K562 (cell line): ENCODE data around the gene FSTL4. TPM values are rescaled to one million over a fixed set of nuclear protein-coding genes. Genes with fewer than 3 reads are reported as not detected.

Experiments
- ETV1 ChIP-seq: fragments of 450-650 bp; conservative IDR thresholded peaks from 2 replicates; pipeline ENCODE4 v1.6.1; 2016; ENCODE audit warnings: missing genetic modification characterization, control low read depth, low read depth, missing compliant biosample characterization
- MYNN ChIP-seq, 2 experiments: sonication (generic); formaldehyde crosslinking in 1 of 2; IDR thresholded peaks; 2 replicates each; pipeline versions ENCODE4 v1.5.0 to v1.6.1; 2016 to 2020; ENCODE audit warnings: antibody characterized with exemption in 1 of 2, missing genetic modification reagents in 1 of 2
- ZNF282 ChIP-seq: sonication (generic); formaldehyde crosslinking; IDR thresholded peaks from 2 replicates; pipeline ENCODE4 v1.8.1; 2023; ENCODE audit warnings: missing genetic modification reagents
- polyA plus RNA-seq, 8 experiments: library from polyadenylated mRNA; depleted of rRNA in 4 of 8; stranded (reverse) in 5 of 8; unstranded in 3 of 8; fragments of >200 nt; fragmentation: Nextera tagmentation in 2 of 8; fragmentation: Illumina TruSeq in 1 of 8; extraction: Ambion mirVana in 2 of 8; extraction: Trizol in 1 of 8; gene quantifications; 2 replicates each; pipeline versions ENCODE4 v1.2.1 to v1.2.3, GENCODE V29; 2011 to 2014; ENCODE audit warnings: inconsistent platforms in 1 of 8, missing spikeins in 1 of 8
- total RNA-seq, 7 experiments: library from RNA; depleted of rRNA in 6 of 7; stranded (reverse); fragments of >200 nt in 6 of 7; fragmentation: Illumina TruSeq in 2 of 7; extraction: Trizol in 2 of 7; gene quantifications; 2 replicates each; pipeline versions ENCODE4 v1.2.1 to v1.2.3, GENCODE V29; 2011 to 2021; ENCODE audit warnings: low replicate concordance in 1 of 7
- TF ChIP-seq, protein P1 (sequence below), 3 experiments: fragments of 200-800 bp in 1 of 3; fragments of 250-450 bp in 1 of 3; fragments of 450-650 bp in 1 of 3; sonication (Bioruptor Pico) in 1 of 3; sonication (Bioruptor generic) in 1 of 3; formaldehyde crosslinking in 1 of 3; IDR thresholded peaks; 2 replicates each; pipeline versions ENCODE4 v1.6.1 to v1.8.0; 2016 to 2022; ENCODE audit warnings: mild to moderate bottlenecking in 2 of 3, missing genetic modification characterization in 2 of 3, missing compliant biosample characterization in 1 of 3, moderate library complexity in 1 of 3
- TF ChIP-seq, protein P2 (sequence below): fragments of 450-650 bp; IDR thresholded peaks from 2 replicates; pipeline ENCODE4 v1.6.1; 2018; ENCODE audit not compliant: partially characterized antibody

Gene FSTL4
- total and polyA plus RNA-seq, 9 of the 15 experiments (the other 6 are each of a cell fraction or from before 2014, with no cell fraction given) = 0.08 to 0.18 (median 0.10) TPM; not detected in 5

DNA sequence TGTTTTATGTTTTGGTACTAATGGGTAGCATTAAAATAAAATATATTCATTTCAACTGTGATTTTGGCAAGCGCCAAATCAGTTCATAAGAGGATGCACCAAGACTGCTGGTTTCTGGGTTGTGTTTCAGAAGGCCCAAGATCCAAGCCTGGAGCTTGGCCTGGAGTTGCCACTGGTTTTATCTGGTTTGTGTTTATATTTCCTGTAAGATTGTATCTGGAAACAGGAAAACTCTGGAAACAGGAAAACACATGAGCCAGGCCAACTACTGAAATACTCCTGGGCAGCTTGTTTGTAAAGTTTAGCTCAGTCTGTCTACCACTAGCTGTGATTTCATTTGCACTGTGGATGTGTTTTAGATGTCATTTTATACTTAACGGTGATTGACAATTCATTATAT is 5.5 kb downstream of the FSTL4 start (continued):
- TF ChIP-seq, protein P1, sequence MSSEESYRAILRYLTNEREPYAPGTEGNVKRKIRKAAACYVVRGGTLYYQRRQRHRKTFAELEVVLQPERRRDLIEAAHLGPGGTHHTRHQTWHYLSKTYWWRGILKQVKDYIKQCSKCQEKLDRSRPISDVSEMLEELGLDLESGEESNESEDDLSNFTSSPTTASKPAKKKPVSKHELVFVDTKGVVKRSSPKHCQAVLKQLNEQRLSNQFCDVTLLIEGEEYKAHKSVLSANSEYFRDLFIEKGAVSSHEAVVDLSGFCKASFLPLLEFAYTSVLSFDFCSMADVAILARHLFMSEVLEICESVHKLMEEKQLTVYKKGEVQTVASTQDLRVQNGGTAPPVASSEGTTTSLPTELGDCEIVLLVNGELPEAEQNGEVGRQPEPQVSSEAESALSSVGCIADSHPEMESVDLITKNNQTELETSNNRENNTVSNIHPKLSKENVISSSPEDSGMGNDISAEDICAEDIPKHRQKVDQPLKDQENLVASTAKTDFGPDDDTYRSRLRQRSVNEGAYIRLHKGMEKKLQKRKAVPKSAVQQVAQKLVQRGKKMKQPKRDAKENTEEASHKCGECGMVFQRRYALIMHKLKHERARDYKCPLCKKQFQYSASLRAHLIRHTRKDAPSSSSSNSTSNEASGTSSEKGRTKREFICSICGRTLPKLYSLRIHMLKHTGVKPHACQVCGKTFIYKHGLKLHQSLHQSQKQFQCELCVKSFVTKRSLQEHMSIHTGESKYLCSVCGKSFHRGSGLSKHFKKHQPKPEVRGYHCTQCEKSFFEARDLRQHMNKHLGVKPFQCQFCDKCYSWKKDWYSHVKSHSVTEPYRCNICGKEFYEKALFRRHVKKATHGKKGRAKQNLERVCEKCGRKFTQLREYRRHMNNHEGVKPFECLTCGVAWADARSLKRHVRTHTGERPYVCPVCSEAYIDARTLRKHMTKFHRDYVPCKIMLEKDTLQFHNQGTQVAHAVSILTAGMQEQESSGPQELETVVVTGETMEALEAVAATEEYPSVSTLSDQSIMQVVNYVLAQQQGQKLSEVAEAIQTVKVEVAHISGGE (CRISPR knock-in tag; IDR thresholded peaks at IDR 0.05) = no peak
- no peak for TF ChIP-seq ZNF282
- TF ChIP-seq MYNN (IDR thresholded peaks at IDR 0.05) = no peak
- TF ChIP-seq MYNN (CRISPR knock-in tag; IDR thresholded peaks at IDR 0.05) = no peak
- TF ChIP-seq, protein P2, sequence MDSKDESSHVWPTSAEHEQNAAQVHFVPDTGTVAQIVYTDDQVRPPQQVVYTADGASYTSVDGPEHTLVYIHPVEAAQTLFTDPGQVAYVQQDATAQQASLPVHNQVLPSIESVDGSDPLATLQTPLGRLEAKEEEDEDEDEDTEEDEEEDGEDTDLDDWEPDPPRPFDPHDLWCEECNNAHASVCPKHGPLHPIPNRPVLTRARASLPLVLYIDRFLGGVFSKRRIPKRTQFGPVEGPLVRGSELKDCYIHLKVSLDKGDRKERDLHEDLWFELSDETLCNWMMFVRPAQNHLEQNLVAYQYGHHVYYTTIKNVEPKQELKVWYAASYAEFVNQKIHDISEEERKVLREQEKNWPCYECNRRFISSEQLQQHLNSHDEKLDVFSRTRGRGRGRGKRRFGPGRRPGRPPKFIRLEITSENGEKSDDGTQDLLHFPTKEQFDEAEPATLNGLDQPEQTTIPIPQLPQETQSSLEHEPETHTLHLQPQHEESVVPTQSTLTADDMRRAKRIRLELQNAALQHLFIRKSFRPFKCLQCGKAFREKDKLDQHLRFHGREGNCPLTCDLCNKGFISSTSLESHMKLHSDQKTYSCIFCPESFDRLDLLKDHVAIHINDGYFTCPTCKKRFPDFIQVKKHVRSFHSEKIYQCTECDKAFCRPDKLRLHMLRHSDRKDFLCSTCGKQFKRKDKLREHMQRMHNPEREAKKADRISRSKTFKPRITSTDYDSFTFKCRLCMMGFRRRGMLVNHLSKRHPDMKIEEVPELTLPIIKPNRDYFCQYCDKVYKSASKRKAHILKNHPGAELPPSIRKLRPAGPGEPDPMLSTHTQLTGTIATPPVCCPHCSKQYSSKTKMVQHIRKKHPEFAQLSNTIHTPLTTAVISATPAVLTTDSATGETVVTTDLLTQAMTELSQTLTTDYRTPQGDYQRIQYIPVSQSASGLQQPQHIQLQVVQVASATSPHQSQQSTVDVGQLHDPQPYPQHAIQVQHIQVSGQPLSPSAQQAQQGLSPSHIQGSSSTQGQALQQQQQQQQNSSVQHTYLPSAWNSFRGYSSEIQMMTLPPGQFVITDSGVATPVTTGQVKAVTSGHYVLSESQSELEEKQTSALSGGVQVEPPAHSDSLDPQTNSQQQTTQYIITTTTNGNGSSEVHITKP = no peak
- no peak for TF ChIP-seq ETV1 (tag)
